ENCODE results near the gene RUFY3. TPM values are rescaled to one million over a fixed set of nuclear protein-coding genes. Genes with fewer than 3 reads are reported as not detected.

Gene RUFY3
- total and polyA plus RNA-seq, 2 of the 13 experiments (the other 11 are each of a cell fraction or from before 2014, with no cell fraction given) = 17.9 to 25.3 TPM

DNA sequence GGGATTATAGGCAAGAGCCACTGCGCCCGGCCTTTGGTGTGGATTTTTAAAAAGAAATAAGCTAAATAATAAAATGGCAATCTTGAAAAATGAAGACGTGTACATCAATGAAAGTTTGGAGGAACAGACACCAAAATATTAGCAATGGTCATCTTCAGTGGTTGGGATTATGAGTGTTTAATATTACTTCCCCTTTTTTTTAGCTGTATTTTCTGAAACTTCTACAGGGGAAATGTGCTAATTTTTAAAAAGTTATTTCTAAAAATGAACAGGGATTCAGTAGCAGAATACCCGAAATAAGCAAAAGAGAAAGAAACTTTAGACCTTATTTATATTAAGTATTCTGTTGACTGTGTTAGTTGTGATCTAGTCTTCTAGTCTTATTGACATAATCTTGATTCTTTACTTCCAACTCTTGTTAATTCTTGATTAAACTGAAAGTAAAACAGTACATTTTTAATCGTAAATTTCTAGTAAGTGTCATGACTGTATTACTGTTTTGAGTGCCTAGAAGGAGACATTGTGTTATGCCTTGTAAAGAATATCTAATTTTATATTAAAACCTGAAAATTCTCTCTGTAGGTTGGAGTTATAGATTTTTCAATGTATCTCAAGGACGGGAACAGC, 51.3 kb downstream of the RUFY3 start:
- no TSS peak for BruUV-seq (replicated peaks)
- no peak for FAIRE-seq
- in situ Hi-C loops (cut with HindIII; ENCODE audit: extremely low pct_ligation_motif_present, low pct_unique_long_range_greater_than_20kb) (no loop called here), intact Hi-C loops (cut with micrococcal nuclease; ENCODE audit: unreplicated experiment) (no loop called here)
- H3K27me3 ChIP-seq (ENCODE audit: control insufficient read depth in 1 of 2, insufficient read depth in 2 of 2, low read length in 2 of 2) = no peaks in the 10 kb centered on the region
- no peaks in the 10 kb centered on the region for H3K9me3 ChIP-seq (ENCODE audit: low read length)
- no peak for ATAC-seq
- ChIA-PET CTCF (ENCODE audit: low intra/inter-chr PET ratio, low total read pairs) (no interaction called here), POLR2A (no interaction called here)
- H3K79me2 ChIP-seq (ENCODE audit: insufficient read depth, low read length) = no peaks in the 10 kb centered on the region
- 92% methylated on average over 6 of the region's 6 CpGs for WGBS (ENCODE audit: low lambda C conversion rate)
- H3K9ac ChIP-seq (ENCODE audit: insufficient read depth, low read depth, low read length) = no peak overlapping the region
- H3K36me3 ChIP-seq (replicated peaks in 1 of 2; ENCODE audit: control insufficient read depth in 1 of 2, insufficient read depth in 2 of 2, low read length in 2 of 2) = peaks cover 1 to 24% of the 10 kb centered on the region in 2 experiments; a peak in 3 of 5 replicates
- DNase-seq (ENCODE audit: low spot score) = no peak
- no peak overlapping the region for H2AFZ ChIP-seq (ENCODE audit: low read length)
- no peak overlapping the region for H3K4me2 ChIP-seq (ENCODE audit: low read depth, low read length)
- no peaks in the 10 kb centered on the region for H3K4me1 ChIP-seq (ENCODE audit: insufficient read depth, low read length)
- TF ChIP-seq ZNF674 (CRISPR knock-in tag; IDR thresholded peaks at IDR 0.05; ENCODE audit: low read depth) = no peak
- no peak for TF ChIP-seq ZNF543 (CRISPR knock-in tag; IDR thresholded peaks at IDR 0.05)
- TF ChIP-seq TBX3 (IDR thresholded peaks at IDR 0.05; ENCODE audit: borderline replicate concordance) = no peak
- H3K4me3 ChIP-seq (replicated peaks in 1 of 3; ENCODE audit: insufficient read depth in 1 of 3, low read depth in 2 of 3, low read length in 3 of 3) = no peak overlapping the region
- H3K27ac ChIP-seq (ENCODE audit: extremely low read length, insufficient read depth, low read length) = no peak overlapping the region
- no peaks in the 10 kb centered on the region for H4K20me1 ChIP-seq (ENCODE audit: insufficient read depth, low read length)

DNA sequence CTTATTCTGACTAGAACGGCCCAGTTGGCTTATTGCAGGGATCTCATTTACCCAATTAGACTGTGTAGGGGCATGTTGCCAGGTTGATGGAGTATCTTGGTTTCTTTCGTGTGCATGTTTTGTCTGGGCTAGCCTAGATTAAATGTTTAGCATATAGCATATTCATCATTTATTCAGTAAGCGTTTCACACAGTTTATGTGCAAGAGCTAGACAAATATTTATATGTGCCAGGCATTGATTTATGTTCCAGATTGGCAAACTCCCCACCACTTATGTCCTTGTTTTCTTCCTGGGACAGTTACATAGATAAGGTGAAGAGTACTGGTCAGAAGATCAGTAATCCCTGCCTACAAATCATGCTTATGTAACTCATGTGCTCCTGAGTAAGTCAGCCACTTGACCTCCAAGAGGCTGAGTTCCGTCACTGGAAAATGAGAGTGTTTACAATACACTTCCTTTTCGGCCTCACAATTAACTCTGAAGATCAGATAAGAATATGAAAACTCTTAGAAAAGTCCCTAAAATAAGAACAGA, 57.2 kb downstream of the RUFY3 start:
- no peaks in the 10 kb centered on the region for H3K79me2 ChIP-seq (ENCODE audit: insufficient read depth, low read length)
- ATAC-seq (no peak), FAIRE-seq (no peak), DNase-seq (ENCODE audit: low spot score) (no peak)
- WGBS (ENCODE audit: low lambda C conversion rate) = 96% methylated on average over 5 of the region's 5 CpGs
- no peaks in the 10 kb centered on the region for H3K9me3 ChIP-seq (ENCODE audit: low read length)
- H3K27me3 ChIP-seq (ENCODE audit: control insufficient read depth in 1 of 2, insufficient read depth in 2 of 2, low read length in 2 of 2) = no peaks in the 10 kb centered on the region
- H3K27ac ChIP-seq (ENCODE audit: extremely low read length, insufficient read depth, low read length) = no peak overlapping the region
- intact Hi-C loops (cut with micrococcal nuclease; ENCODE audit: unreplicated experiment) (no loop called here), in situ Hi-C loops (cut with HindIII; ENCODE audit: extremely low pct_ligation_motif_present, low pct_unique_long_range_greater_than_20kb) (no loop called here)
- H3K36me3 ChIP-seq (replicated peaks in 1 of 2; ENCODE audit: control insufficient read depth in 1 of 2, insufficient read depth in 2 of 2, low read length in 2 of 2) = peaks cover 1 to 16% of the 10 kb centered on the region in 2 experiments; a peak in 2 of 5 replicates
- no peak overlapping the region for H3K4me2 ChIP-seq (ENCODE audit: low read depth, low read length)
- ChIA-PET POLR2A (no interaction called here), CTCF (ENCODE audit: low intra/inter-chr PET ratio, low total read pairs) (no interaction called here)
- TF ChIP-seq KDM5B (CRISPR knock-in tag; IDR thresholded peaks at IDR 0.05; ENCODE audit: borderline replicate concordance) (no peak), AGO2 (optimal IDR thresholded peaks at IDR 0.05; ENCODE audit: low read depth, low read length) (no peak), HDAC2 (CRISPR knock-in tag; IDR thresholded peaks at IDR 0.05) (no peak), ZNF251 (CRISPR knock-in tag; IDR thresholded peaks at IDR 0.05) (no peak), SNAI1 (CRISPR knock-in tag; IDR thresholded peaks at IDR 0.05; ENCODE audit: borderline replicate concordance) (no peak), GATAD1 (CRISPR knock-in tag; IDR thresholded peaks at IDR 0.05) (no peak), ADNP (CRISPR knock-in tag; IDR thresholded peaks at IDR 0.05) (no peak), REXO4 (CRISPR knock-in tag; IDR thresholded peaks at IDR 0.05; ENCODE audit: borderline replicate concordance) (no peak), GTF2F1 (IDR thresholded peaks at IDR 0.05; ENCODE audit: low read length) (no peak), SRF (IDR thresholded peaks at IDR 0.05; ENCODE audit: low read depth, low read length) (no peak)
- TF ChIP-seq, protein P1, sequence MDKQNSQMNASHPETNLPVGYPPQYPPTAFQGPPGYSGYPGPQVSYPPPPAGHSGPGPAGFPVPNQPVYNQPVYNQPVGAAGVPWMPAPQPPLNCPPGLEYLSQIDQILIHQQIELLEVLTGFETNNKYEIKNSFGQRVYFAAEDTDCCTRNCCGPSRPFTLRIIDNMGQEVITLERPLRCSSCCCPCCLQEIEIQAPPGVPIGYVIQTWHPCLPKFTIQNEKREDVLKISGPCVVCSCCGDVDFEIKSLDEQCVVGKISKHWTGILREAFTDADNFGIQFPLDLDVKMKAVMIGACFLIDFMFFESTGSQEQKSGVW (CRISPR knock-in tag; IDR thresholded peaks at IDR 0.05; ENCODE audit: borderline replicate concordance) = no peak
- no peak overlapping the region for H3K4me3 ChIP-seq (replicated peaks in 1 of 3; ENCODE audit: insufficient read depth in 1 of 3, low read depth in 2 of 3, low read length in 3 of 3)
- no TSS peak for BruUV-seq (replicated peaks)
- no peaks in the 10 kb centered on the region for H4K20me1 ChIP-seq (ENCODE audit: insufficient read depth, low read length)
- no peak overlapping the region for H2AFZ ChIP-seq (ENCODE audit: low read length)
- H3K4me1 ChIP-seq (ENCODE audit: insufficient read depth, low read length) = no peaks in the 10 kb centered on the region
- no peak overlapping the region for H3K9ac ChIP-seq (ENCODE audit: insufficient read depth, low read depth, low read length)
